Skeletal muscle satellite cell (primary cell): ENCODE results near the gene DPP10.

ENCODE experiments used
- H3K27me3 ChIP-seq: 2 replicates; pipeline ENCODE4 v1.7.0; 2013; ENCODE audit warnings: low read length; ENCODE audit not compliant: control insufficient read depth, insufficient read depth
- H3K36me3 ChIP-seq: 2 replicates; pipeline ENCODE4 v1.7.0; 2013; ENCODE audit warnings: mild to moderate bottlenecking, control low read depth, low read length; ENCODE audit not compliant: insufficient read depth
- H3K4me1 ChIP-seq: 2 replicates; pipeline ENCODE4 v1.7.0; 2013; ENCODE audit warnings: low read length; ENCODE audit not compliant: control insufficient read depth, insufficient read depth
- H3K4me2 ChIP-seq: 2 replicates; pipeline ENCODE4 v1.7.0; 2013; ENCODE audit warnings: mild to moderate bottlenecking, low read length
- H3K4me3 ChIP-seq: 2 replicates; pipeline ENCODE4 v1.7.0; 2013; ENCODE audit warnings: low read length
- H3K9ac ChIP-seq: 2 replicates; pipeline ENCODE4 v1.7.0; 2013; ENCODE audit warnings: mild to moderate bottlenecking, low read depth, low read length, moderate library complexity
- H3K9me3 ChIP-seq: replicated peaks from 2 replicates; pipeline ENCODE4 v1.7.0; 2013; ENCODE audit warnings: mild to moderate bottlenecking, control low read depth, low read length

DPP10 gene

DNA sequence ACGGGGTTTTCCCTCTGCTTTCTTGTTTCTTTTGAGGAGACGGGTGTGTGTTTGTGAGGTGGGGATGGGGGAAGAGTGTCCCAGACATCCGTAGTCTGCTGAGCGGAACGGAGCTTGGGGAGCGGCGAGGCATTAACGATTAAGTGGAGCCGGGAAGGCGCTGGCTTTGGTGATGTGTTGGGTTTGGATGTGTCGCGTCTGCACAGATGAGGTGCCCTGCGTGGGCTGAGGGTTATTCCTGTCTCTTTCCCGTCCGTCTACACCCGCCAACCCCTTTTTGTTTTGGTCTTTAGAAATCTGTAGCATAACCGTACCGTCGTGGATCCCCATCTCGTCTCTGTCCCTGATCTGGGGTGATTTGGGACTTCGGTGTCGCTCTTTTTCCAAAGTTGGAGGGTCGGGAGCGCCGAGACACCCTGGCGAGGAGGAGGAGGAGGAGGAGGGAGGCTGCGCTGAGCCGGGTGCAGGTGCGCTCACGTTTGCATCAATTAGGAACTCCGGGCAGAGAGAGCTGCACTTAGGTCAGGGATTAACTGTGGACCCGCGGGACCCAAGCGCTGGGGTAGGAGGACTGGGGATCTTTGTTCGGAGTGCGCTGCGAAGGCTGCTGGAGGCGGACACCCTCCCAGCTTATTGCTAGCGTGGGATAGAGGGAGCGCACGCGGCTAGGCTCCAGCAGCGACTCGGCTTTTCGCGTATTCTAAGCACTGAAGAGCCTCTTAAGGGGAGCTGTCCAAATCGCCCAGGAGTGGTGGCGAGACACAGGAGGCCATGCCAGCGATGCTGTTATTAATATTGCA lies 720.3 kb downstream of the DPP10 start:
- Histone ChIP-seq H3K4me2 (no peak overlapping the region), H3K4me3 (no peak overlapping the region), H3K9me3 (peaks cover 1% of the 10 kb centered on the region), H3K4me1 (no peaks in the 10 kb centered on the region), H3K36me3 (no peaks in the 10 kb centered on the region), H3K9ac (no peak overlapping the region), H3K27me3 (peaks cover 6% of the 10 kb centered on the region)

DNA sequence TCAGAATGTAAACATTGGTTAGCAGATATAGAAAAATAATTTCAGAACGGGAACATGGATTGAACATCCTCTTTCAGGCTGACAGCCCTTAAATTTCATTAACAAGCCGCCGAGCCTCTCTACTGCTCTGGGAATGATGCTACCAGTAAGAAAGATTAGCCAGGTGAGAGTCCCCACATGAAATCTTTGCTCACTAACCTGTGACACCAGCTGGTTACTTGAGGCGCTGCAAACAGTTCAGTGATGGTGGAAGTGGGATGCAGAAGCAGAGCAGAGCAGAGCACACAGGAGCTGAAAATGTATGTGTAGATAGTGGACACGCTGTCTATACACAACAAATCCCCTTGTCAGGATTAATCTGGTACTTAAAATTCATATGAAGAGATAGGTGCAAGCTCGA lies 721.1 kb downstream of the DPP10 start:
- H3K36me3 ChIP-seq = no peaks in the 10 kb centered on the region
- no peak overlapping the region for H3K4me3 ChIP-seq
- H3K4me2 ChIP-seq = no peak overlapping the region
- no peaks in the 10 kb centered on the region for H3K4me1 ChIP-seq
- H3K27me3 ChIP-seq = peaks cover 6% of the 10 kb centered on the region
- H3K9ac ChIP-seq = no peak overlapping the region
- no peaks in the 10 kb centered on the region for H3K9me3 ChIP-seq

DNA sequence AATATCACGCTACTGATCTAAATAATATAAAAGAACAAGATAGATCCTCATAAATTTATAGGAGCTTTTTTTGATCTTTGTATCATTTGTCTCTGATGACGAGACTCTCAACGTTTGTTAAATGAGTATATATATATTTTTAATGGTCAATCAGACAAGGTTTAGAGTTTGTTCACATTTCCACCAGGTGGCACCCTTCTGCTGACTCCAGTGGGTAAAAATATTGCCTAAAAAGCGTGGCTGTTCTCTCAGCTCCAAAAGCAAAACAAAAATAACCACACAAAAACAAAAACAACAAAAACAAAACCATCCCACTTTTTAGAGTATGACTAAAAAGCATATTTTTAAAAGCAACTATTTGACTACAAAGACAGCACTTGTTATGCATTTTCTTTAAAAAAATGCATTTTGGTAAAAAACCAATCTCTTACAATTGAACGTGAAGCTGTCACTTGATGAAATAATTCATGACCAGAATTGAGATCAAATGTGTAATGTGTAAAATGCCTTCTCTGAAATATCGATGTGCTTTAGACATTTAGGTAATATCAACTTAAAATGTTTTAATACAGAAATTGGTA lies 723.2 kb downstream of the DPP10 start:
- no peaks in the 10 kb centered on the region for H3K36me3 ChIP-seq
- no peak overlapping the region for H3K9ac ChIP-seq
- H3K27me3 ChIP-seq = peaks cover 6% of the 10 kb centered on the region
- no peak overlapping the region for H3K4me2 ChIP-seq
- H3K4me1 ChIP-seq = no peaks in the 10 kb centered on the region
- no peak overlapping the region for H3K4me3 ChIP-seq
- no peaks in the 10 kb centered on the region for H3K9me3 ChIP-seq

DNA sequence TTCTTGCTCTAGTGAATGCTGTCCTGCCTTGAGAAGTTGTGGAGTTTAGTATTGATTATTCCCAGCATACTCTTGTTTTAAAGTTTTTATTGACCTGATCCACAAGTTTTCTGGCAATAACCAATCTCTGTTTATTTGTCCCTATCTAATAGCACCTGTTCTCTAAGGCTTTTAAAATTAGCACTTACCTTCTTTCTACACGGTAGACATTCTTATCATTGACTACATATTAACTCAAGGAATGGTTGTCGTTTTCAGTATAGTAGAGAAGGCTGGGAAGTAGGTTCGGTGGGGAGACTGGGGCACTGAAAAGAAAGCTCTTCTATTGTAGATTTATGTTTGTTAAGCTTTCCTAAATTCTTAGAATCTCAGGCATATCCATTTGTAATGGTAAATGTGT lies 726.0 kb downstream of the DPP10 start:
- Histone ChIP-seq H3K27me3 (no peaks in the 10 kb centered on the region), H3K9ac (no peak overlapping the region), H3K4me3 (no peak overlapping the region), H3K36me3 (no peaks in the 10 kb centered on the region), H3K4me2 (no peak overlapping the region), H3K4me1 (no peaks in the 10 kb centered on the region), H3K9me3 (no peaks in the 10 kb centered on the region)

DNA sequence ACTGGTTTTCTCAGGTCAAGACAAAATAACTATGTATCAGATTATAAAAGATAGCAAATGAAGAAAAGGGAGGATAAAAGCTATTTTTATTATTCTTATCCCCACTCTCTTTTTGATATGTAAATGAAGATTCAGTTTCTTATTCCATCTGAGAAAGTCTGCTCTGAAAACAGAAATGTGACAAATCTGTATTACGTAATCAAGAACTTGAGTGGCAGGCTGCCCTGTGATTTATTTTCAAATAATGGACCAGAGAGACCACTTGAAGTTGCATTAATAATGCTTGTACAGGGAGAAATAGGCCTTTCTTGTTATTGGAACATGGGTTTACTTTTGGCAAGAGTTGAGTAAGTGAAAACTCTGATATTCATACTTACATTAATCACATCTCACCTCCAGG lies 727.4 kb downstream of the DPP10 start:
- Histone ChIP-seq H3K4me3 (no peak overlapping the region), H3K27me3 (no peaks in the 10 kb centered on the region), H3K9me3 (peaks cover 1% of the 10 kb centered on the region), H3K9ac (no peak overlapping the region), H3K36me3 (no peaks in the 10 kb centered on the region), H3K4me1 (no peaks in the 10 kb centered on the region), H3K4me2 (no peak overlapping the region)

DNA sequence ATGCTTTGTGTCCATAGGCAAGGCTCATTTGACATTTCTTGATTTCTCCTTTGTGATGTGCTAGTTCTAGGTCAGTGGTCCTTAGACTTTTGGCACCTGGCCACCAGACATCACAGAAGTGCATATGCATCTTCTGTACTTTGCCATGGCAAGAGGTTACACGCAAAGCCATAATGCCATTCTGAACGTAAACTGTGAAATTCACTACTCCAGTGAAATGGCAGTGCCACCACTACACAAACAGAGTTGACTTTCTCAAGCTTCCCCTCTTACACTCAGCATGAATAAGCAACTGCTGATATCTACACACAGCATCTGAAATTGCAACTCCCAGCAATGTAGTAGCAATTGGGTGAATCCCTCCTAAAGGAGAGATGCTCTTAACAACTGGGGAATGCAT lies 729.3 kb downstream of the DPP10 start:
- Histone ChIP-seq H3K4me3 (no peak overlapping the region), H3K4me1 (no peaks in the 10 kb centered on the region), H3K9me3 (peaks cover 4% of the 10 kb centered on the region), H3K27me3 (no peaks in the 10 kb centered on the region), H3K4me2 (no peak overlapping the region), H3K36me3 (no peaks in the 10 kb centered on the region), H3K9ac (no peak overlapping the region)

DNA sequence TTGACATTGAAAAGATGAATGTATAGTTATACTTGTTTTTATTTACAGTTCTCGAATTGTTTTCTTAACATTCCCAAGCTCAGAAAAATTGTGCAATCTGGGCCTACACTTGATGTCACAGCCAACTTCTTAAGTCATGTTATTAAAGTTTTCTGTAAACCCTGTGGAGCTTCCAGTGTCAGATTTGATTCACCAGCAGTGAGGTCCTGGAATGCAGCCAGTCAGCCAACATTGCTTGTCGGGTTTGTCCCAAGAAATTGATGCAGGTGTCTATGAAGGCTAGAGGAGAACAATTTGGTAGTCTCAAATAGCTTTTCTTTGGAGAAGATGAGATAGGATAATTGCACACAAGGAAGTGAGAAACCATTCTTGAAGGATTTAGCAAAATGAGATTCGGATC lies 732.2 kb downstream of the DPP10 start:
- Histone ChIP-seq H3K9me3 (peaks cover 4% of the 10 kb centered on the region), H3K36me3 (no peaks in the 10 kb centered on the region), H3K27me3 (no peaks in the 10 kb centered on the region), H3K9ac (no peak overlapping the region), H3K4me3 (no peak overlapping the region), H3K4me2 (no peak overlapping the region), H3K4me1 (no peaks in the 10 kb centered on the region)

DNA sequence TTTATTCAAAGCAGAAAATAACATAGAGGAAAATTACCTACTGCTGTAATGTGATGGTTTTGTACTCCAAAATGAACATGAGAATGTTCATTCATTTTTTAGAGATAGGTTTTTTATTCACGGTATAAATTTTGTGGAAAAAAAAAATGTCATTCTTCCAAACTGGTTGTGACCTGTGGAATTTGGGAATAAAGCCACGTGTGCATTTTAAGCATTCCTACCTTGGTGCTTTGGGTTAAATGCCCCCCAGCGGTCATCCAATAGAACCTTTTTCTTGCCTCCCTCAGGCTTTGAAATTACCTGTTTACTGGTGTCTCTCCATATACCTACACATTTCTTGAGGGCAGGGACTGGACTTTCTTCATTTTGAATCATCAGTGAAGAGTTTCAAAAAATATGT lies 740.7 kb downstream of the DPP10 start:
- Histone ChIP-seq H3K9ac (no peak overlapping the region), H3K27me3 (no peaks in the 10 kb centered on the region), H3K4me1 (no peaks in the 10 kb centered on the region), H3K36me3 (no peaks in the 10 kb centered on the region), H3K9me3 (peaks cover 9% of the 10 kb centered on the region), H3K4me3 (no peak overlapping the region), H3K4me2 (no peak overlapping the region)

DNA sequence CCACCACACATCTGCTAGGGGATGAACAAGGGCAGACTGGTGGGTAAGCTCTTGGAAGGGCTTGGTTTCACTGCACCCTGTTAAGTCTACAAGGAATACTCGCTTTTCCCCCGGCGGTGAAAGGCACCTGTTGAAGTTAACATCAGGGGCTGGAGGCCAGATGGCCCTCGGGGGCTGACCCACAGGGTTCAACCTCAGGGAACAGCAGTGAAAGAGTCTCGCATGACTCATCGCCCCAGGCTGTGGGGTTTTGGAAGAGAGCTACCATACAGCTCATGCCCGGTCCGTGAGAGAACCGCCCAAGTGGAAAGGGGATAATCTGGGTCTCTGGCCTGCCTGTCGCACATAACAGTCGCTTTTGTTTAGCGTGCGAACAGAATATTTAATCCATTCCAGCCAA lies 748.0 kb downstream of the DPP10 start:
- Histone ChIP-seq H3K9ac (no peak overlapping the region), H3K36me3 (no peaks in the 10 kb centered on the region), H3K27me3 (no peaks in the 10 kb centered on the region), H3K4me3 (no peak overlapping the region), H3K4me2 (no peak overlapping the region), H3K9me3 (peaks cover 6% of the 10 kb centered on the region), H3K4me1 (no peaks in the 10 kb centered on the region)

DNA sequence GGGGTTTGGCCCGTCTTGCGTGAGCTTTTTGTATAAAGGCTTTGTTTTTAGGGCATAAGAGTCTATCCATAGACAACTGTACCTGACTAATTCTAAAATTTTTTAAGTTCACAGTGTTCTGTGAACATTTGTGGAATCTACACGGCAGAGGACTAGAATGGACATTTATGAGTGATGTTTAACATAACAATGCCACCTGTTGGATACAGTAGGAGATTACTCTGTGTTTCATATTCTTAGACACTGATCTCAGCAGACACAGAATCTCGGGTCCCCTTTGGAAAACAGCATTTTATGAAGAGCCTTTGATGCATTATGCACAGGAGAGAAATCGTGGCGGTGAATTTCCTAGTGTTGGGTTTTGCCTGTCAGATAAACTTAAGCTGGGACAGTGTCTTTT lies 752.2 kb downstream of the DPP10 start:
- Histone ChIP-seq H3K36me3 (no peaks in the 10 kb centered on the region), H3K9me3 (peaks cover 5% of the 10 kb centered on the region), H3K4me3 (no peak overlapping the region), H3K4me2 (no peak overlapping the region), H3K4me1 (no peaks in the 10 kb centered on the region), H3K9ac (no peak overlapping the region), H3K27me3 (no peaks in the 10 kb centered on the region)

DNA sequence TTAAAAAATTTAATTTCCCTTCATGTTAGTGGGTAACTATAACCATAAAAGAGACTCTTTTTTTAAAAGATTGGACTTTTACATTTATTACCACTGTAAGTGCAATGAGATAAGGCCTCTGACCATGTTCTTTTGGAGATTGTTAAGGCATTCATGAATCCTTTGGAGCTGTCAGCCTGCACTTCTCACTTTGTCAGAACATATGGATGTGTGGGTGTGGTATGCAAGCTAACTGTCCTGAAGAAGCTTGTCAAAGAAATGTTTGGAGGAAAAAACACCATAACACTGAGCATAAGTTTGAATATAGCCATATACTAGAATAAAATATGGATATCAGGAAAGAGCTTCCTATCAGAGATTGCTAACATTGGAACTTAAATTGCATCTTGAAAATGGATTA lies 754.1 kb downstream of the DPP10 start:
- Histone ChIP-seq H3K4me1 (no peaks in the 10 kb centered on the region), H3K4me2 (no peak overlapping the region), H3K9ac (no peak overlapping the region), H3K9me3 (peaks cover 6% of the 10 kb centered on the region), H3K27me3 (no peaks in the 10 kb centered on the region), H3K4me3 (no peak overlapping the region), H3K36me3 (no peaks in the 10 kb centered on the region)

DNA sequence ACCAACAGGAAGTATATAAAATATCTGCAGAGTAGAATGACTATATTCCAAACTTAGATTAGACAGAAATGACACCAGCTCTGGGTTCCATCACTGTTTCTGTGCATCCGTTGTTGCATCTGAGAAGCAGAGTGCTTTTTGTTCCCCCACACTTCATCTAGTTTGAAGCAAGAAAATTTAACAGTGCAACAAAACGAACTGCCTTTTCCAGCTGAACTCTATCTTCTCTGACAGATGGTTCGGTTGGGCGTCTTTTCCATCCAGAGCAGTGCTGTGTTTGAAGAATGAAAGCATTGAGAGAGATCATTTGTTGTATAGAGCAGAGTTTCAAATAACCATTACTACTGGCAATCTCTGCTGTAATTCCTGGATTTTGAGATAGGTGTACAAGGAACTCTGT lies 757.5 kb downstream of the DPP10 start:
- Histone ChIP-seq H3K4me2 (no peak overlapping the region), H3K36me3 (no peaks in the 10 kb centered on the region), H3K27me3 (no peaks in the 10 kb centered on the region), H3K4me3 (no peak overlapping the region), H3K4me1 (no peaks in the 10 kb centered on the region), H3K9me3 (peaks cover 3% of the 10 kb centered on the region), H3K9ac (no peak overlapping the region)
